ENCODE data around the gene HPSE2. TPM values are rescaled to one million over a fixed set of nuclear protein-coding genes. Genes with fewer than 3 reads are reported as not detected.

HPSE2 gene
- total RNA-seq, 4 donors from 2014 or later: not detected

- Histone ChIP-seq H3K27ac (no peak overlapping the region), H3K27me3 (no peaks in the 10 kb centered on the region), H3K9me3 (no peaks in the 10 kb centered on the region), H3K4me1 (no peaks in the 10 kb centered on the region), H3K36me3 (no peaks in the 10 kb centered on the region), H3K4me3 (replicated peaks in 1 of 3) (no peak overlapping the region)
- TF ChIP-seq POLR2A (IDR thresholded peaks at IDR 0.05): no peak
- no peak for TF ChIP-seq CTCF (IDR thresholded peaks at IDR 0.05)
- 86 to 90% methylated on average over 1 of the region's 1 CpG for WGBS, 2 donors
- no peak for DNase-seq
- intact Hi-C loops (cut with DNase I): no loop called here
These were observed 742.9 kb downstream of the HPSE2 start for GRCh38 chr10:98492763-98493162.

GRCh38 chr10:98489561-98490481 lies 745.8 kb downstream of the HPSE2 start:
- intact Hi-C loops (cut with DNase I): no loop called here
- no peaks in the 10 kb centered on the region for H3K4me1 ChIP-seq
- no peak overlapping the region for H3K4me3 ChIP-seq (replicated peaks in 1 of 3)
- H3K27ac ChIP-seq: no peak overlapping the region
- H3K36me3 ChIP-seq: no peaks in the 10 kb centered on the region
- TF ChIP-seq POLR2A (IDR thresholded peaks at IDR 0.05) (no peak), CTCF (IDR thresholded peaks at IDR 0.05) (no peak)
- H3K9me3 ChIP-seq: no peaks in the 10 kb centered on the region
- 83 to 85% methylated on average over 13 of the region's 13 CpGs for WGBS, 2 donors
- no peak for DNase-seq
- no peaks in the 10 kb centered on the region for H3K27me3 ChIP-seq

GRCh38 chr10:98488669-98489430 lies 746.8 kb downstream of the HPSE2 start:
- intact Hi-C loops (cut with DNase I): no loop called here
- TF ChIP-seq CTCF (IDR thresholded peaks at IDR 0.05) (no peak), POLR2A (IDR thresholded peaks at IDR 0.05) (no peak)
- 68 to 90% methylated on average over 1 of the region's 1 CpG for WGBS, 2 donors
- Histone ChIP-seq H3K27ac (no peak overlapping the region), H3K4me1 (no peaks in the 10 kb centered on the region), H3K36me3 (no peaks in the 10 kb centered on the region), H3K4me3 (replicated peaks in 1 of 3) (no peak overlapping the region), H3K27me3 (no peaks in the 10 kb centered on the region), H3K9me3 (no peaks in the 10 kb centered on the region)
- no peak for DNase-seq

DNA sequence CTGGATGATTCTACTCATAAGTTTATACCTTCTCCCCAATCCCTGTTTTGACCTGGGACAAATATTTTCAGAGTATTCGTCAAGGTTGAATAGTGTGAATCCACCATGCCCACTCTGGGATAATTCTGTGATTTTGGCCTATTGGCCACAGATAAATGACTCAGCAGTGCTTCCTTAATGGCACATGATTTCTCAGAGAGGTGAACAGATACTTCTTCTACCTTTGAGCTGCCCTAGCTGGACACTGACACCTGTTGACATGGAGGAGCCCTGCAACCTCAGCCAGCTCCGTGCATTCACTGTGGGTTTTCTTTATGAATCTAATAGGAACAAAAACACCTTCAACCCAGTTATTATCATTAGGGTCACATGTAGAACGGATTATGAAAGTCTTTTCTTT lies 748.0 kb downstream of the HPSE2 start:
- no peaks in the 10 kb centered on the region for H3K27me3 ChIP-seq
- TF ChIP-seq CTCF (IDR thresholded peaks at IDR 0.05) (no peak), POLR2A (IDR thresholded peaks at IDR 0.05) (no peak)
- H3K9me3 ChIP-seq: no peaks in the 10 kb centered on the region
- no peak overlapping the region for H3K27ac ChIP-seq
- H3K4me1 ChIP-seq: no peaks in the 10 kb centered on the region
- H3K4me3 ChIP-seq (replicated peaks in 1 of 3): no peak overlapping the region
- WGBS, 2 donors: 86 to 88% methylated on average over 3 of the region's 3 CpGs
- no peaks in the 10 kb centered on the region for H3K36me3 ChIP-seq
- intact Hi-C loops (cut with DNase I): no loop called here
- DNase-seq: no peak

DNA sequence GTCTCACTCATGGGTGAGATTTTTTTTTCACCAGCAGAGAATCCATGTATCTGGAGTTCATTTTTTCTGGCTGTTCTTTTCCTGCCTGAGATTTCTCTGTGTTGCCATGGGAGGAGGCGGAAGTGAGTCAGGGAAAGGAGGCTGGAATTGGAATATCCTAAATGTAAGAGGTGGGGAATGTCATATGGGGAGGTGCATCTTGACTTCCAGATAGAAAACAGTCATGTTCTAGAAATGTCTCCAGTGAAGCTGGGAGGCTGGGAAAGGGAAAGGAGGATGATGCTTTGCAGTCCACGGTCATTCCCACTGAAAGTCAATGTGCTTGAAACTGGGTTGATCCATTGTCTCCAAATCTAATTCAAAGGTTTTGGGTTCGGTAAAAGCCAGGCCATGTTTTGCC lies 749.2 kb downstream of the HPSE2 start:
- intact Hi-C loops (cut with DNase I): no loop called here
- Histone ChIP-seq H3K27me3 (no peaks in the 10 kb centered on the region), H3K36me3 (no peaks in the 10 kb centered on the region), H3K4me1 (no peaks in the 10 kb centered on the region), H3K4me3 (replicated peaks in 1 of 3) (no peak overlapping the region), H3K27ac (no peak overlapping the region), H3K9me3 (no peaks in the 10 kb centered on the region)
- no peak for DNase-seq
- TF ChIP-seq POLR2A (IDR thresholded peaks at IDR 0.05) (no peak), CTCF (IDR thresholded peaks at IDR 0.05) (no peak)
- WGBS, 2 donors: 81 to 83% methylated on average over 3 of the region's 3 CpGs
